ENCODE data around the gene BICD1. TPM values are rescaled to one million over a fixed set of nuclear protein-coding genes. Genes with fewer than 3 reads are reported as not detected.

BICD1 gene
- polyA plus RNA-seq, 4 donors: 19.2 to 25.4 (median 24.1) TPM

GRCh38 chr12:32312049-32312670, 205.5 kb downstream of the BICD1 start:
- peak in 3 of 4 donors; percentile 45 to 68 (median 59) for DNase-seq (ENCODE audit: low read depth in 4 of 4, low spot score in 3 of 4)

- no peak for DNase-seq (ENCODE audit: low read depth in 4 of 4, low spot score in 3 of 4)
Measured at GRCh38 chr12:32322354-32322753, 215.7 kb downstream of the BICD1 start.

GRCh38 chr12:32331133-32331532, 224.5 kb downstream of the BICD1 start:
- no peak for DNase-seq (ENCODE audit: low read depth in 4 of 4, low spot score in 3 of 4)

GRCh38 chr12:32332446-32332845, 225.8 kb downstream of the BICD1 start:
- DNase-seq (ENCODE audit: low read depth in 4 of 4, low spot score in 3 of 4): no peak

- no peak for DNase-seq (ENCODE audit: low read depth in 4 of 4, low spot score in 3 of 4)
Measured at GRCh38 chr12:32334371-32334777, 227.7 kb downstream of the BICD1 start.

GRCh38 chr12:32336261-32336660, 229.6 kb downstream of the BICD1 start:
- DNase-seq (ENCODE audit: low read depth in 4 of 4, low spot score in 3 of 4): no peak

- no peak for DNase-seq (ENCODE audit: low read depth in 4 of 4, low spot score in 3 of 4)
Measured at GRCh38 chr12:32343496-32343895, 236.8 kb downstream of the BICD1 start.

- no peak for DNase-seq (ENCODE audit: low read depth in 4 of 4, low spot score in 3 of 4)
Measured at GRCh38 chr12:32344047-32344446, 237.4 kb downstream of the BICD1 start.

GRCh38 chr12:32353540-32353939, 246.9 kb downstream of the BICD1 start:
- no peak for DNase-seq (ENCODE audit: low read depth in 4 of 4, low spot score in 3 of 4)

GRCh38 chr12:32357601-32358249, 251.1 kb downstream of the BICD1 start:
- DNase-seq (ENCODE audit: low read depth in 4 of 4, low spot score in 3 of 4): no peak

GRCh38 chr12:32360956-32361355, 254.3 kb downstream of the BICD1 start:
- no peak for DNase-seq (ENCODE audit: low read depth in 4 of 4, low spot score in 3 of 4)

- DNase-seq (ENCODE audit: low read depth in 4 of 4, low spot score in 3 of 4): no peak
Measured at GRCh38 chr12:32362892-32363291, 256.2 kb downstream of the BICD1 start.

- DNase-seq (ENCODE audit: low read depth in 4 of 4, low spot score in 3 of 4): peak; percentile 31 to 63 (median 57)
Measured at GRCh38 chr12:32365473-32366064, 258.9 kb downstream of the BICD1 start.

- peak in 1 of 4 donors; percentile 12 for DNase-seq (ENCODE audit: low read depth in 4 of 4, low spot score in 3 of 4)
Measured at GRCh38 chr12:32366714-32367113, 260.1 kb downstream of the BICD1 start.

GRCh38 chr12:32367381-32367780, 260.7 kb downstream of the BICD1 start:
- DNase-seq (ENCODE audit: low read depth in 4 of 4, low spot score in 3 of 4): no peak

- no peak for DNase-seq (ENCODE audit: low read depth in 4 of 4, low spot score in 3 of 4)
Measured at GRCh38 chr12:32369202-32369601, 262.6 kb downstream of the BICD1 start.

GRCh38 chr12:32377344-32378055, 270.9 kb downstream of the BICD1 start:
- no peak for DNase-seq (ENCODE audit: low read depth in 4 of 4, low spot score in 3 of 4)

- no peak for DNase-seq (ENCODE audit: low read depth in 4 of 4, low spot score in 3 of 4)
Measured at GRCh38 chr12:32379213-32379612, 272.6 kb downstream of the BICD1 start.

- DNase-seq (ENCODE audit: low read depth in 4 of 4, low spot score in 3 of 4): no peak
Measured at GRCh38 chr12:32379667-32380066, 273.0 kb downstream of the BICD1 start.

GRCh38 chr12:32382226-32382625, 275.6 kb downstream of the BICD1 start:
- DNase-seq (ENCODE audit: low read depth in 4 of 4, low spot score in 3 of 4): no peak

GRCh38 chr12:32390572-32391219, 284.0 kb downstream of the BICD1 start:
- no peak for DNase-seq (ENCODE audit: low read depth in 4 of 4, low spot score in 3 of 4)
